ENCODE measurements around the gene ARHGAP1. TPM values are rescaled to one million over a fixed set of nuclear protein-coding genes. Genes with fewer than 3 reads are reported as not detected.

The ARHGAP1 gene
- total RNA-seq, 1 experiment from 2014 or later, result 16.1 TPM

- Histone ChIP-seq H3K9me2 (replicated peaks; ENCODE audit: low read length) (no peaks in the 10 kb centered on the region), H3K36me3 (ENCODE audit: low read depth, low read length) (peaks cover 3% of the 10 kb centered on the region; the same call in 1 of the 2 replicates), H3K4me2 (ENCODE audit: low read length) (no peak overlapping the region), H3F3A (ENCODE audit: low read length, unreplicated experiment) (no peaks in the 10 kb centered on the region), H2AFZ (ENCODE audit: low read length) (no peak overlapping the region), H3K27me3 (ENCODE audit: low read length) (no peaks in the 10 kb centered on the region), H4K20me1 (ENCODE audit: low read length) (no peaks in the 10 kb centered on the region), H3K9ac (ENCODE audit: low read length) (no peak overlapping the region), H3K9me3 (ENCODE audit: low read length) (no peaks in the 10 kb centered on the region), H3K4me1 (ENCODE audit: insufficient read depth, low read length) (peaks cover 13% of the 10 kb centered on the region), H3K27ac (ENCODE audit: low read length) (no peak overlapping the region), H3K4me3 (ENCODE audit: low read length) (no peak overlapping the region), H3K79me2 (ENCODE audit: low read length) (no peaks in the 10 kb centered on the region)
- intact Hi-C loops (cut with micrococcal nuclease), result loop anchor here (5.0 to 10.0 kb wide), 2 partner anchors 77 to 129 kb away; no protein-coding TSS in a partner anchor
- POLR2A ChIA-PET (ENCODE audit: unreplicated experiment), result no interaction called here
- no TSS peak for BruUV-seq (replicated peaks)
- CTCF ChIA-PET, result no interaction called here
- DNase-seq (no peak), ATAC-seq (no peak)
- TF ChIP-seq EZH2 (IDR thresholded peaks at IDR 0.05; ENCODE audit: low read length, unreplicated experiment), result no peak
- TF ChIP-seq CTCF (conservative IDR thresholded peaks at IDR 0.05; ENCODE audit: low read depth, low read length), result no peak
- TF ChIP-seq EZH2phosphoT487 (IDR thresholded peaks at IDR 0.05; ENCODE audit: borderline replicate concordance, low read length), result no peak
Observed at GRCh38 chr11:46677991-46678740, 22.3 kb downstream of the ARHGAP1 start.

GRCh38 chr11:46677169-46677568 is 23.2 kb downstream of the ARHGAP1 start:
- intact Hi-C loops (cut with micrococcal nuclease), result loop anchor here (5.0 to 10.0 kb wide), 2 partner anchors 78 to 130 kb away; no protein-coding TSS in a partner anchor
- Histone ChIP-seq H3K4me1 (ENCODE audit: insufficient read depth, low read length) (peaks cover 13% of the 10 kb centered on the region), H3K9me3 (ENCODE audit: low read length) (no peaks in the 10 kb centered on the region), H3K9me2 (replicated peaks; ENCODE audit: low read length) (no peaks in the 10 kb centered on the region), H3K27ac (ENCODE audit: low read length) (no peak overlapping the region), H3K36me3 (ENCODE audit: low read depth, low read length) (peaks cover 3% of the 10 kb centered on the region; the same call in 1 of the 2 replicates), H3K4me3 (ENCODE audit: low read length) (no peak overlapping the region), H3K27me3 (ENCODE audit: low read length) (no peaks in the 10 kb centered on the region), H2AFZ (ENCODE audit: low read length) (no peak overlapping the region), H3K9ac (ENCODE audit: low read length) (no peak overlapping the region), H3K4me2 (ENCODE audit: low read length) (no peak overlapping the region), H4K20me1 (ENCODE audit: low read length) (no peaks in the 10 kb centered on the region), H3K79me2 (ENCODE audit: low read length) (no peaks in the 10 kb centered on the region), H3F3A (ENCODE audit: low read length, unreplicated experiment) (no peaks in the 10 kb centered on the region)
- TF ChIP-seq CTCF (conservative IDR thresholded peaks at IDR 0.05; ENCODE audit: low read depth, low read length) (no peak), EZH2phosphoT487 (IDR thresholded peaks at IDR 0.05; ENCODE audit: borderline replicate concordance, low read length) (no peak), EZH2 (IDR thresholded peaks at IDR 0.05; ENCODE audit: low read length, unreplicated experiment) (no peak)
- ATAC-seq (no peak), DNase-seq (no peak)
- TSS peak; percentile 32 for BruUV-seq (replicated peaks)
- ChIA-PET CTCF (no interaction called here), POLR2A (ENCODE audit: unreplicated experiment) (no interaction called here)

All from PC-3 (cell line).